Psoas muscle (tissue), 8 donors: ENCODE results near the gene EIF3B. TPM values are rescaled to one million over a fixed set of nuclear protein-coding genes. Genes with fewer than 3 reads are reported as not detected.

ENCODE experiments used
- ATAC-seq, 4 donors: fragments of 200-7000 bp; cut with Tn5 transposase; one replicate each; pipeline ENCODE4 v1.9.1; 2020; ENCODE audit warnings: moderate library complexity in 3 of 4, mild to moderate bottlenecking in 2 of 4
- DNase-seq, 2 donors: peaks; one replicate each; pipeline ENCODE4 v3.0.0-alpha.2; 2020
- H3K27ac ChIP-seq: fragments of 200-600 bp; one replicate; pipeline ENCODE4 v1.8.0; 2022
- H3K27me3 ChIP-seq, 3 donors: fragments of 200-600 bp in 1 of 3; one replicate each; pipeline versions ENCODE4 v1.6.1 to v1.8.0; 2013 to 2022; ENCODE audit warnings: low read length in 2 of 3, mild to moderate bottlenecking in 2 of 3, moderate library complexity in 1 of 3; ENCODE audit not compliant: insufficient read depth in 3 of 3
- H3K36me3 ChIP-seq, 2 donors: fragments of 200-600 bp in 1 of 2; one replicate each; pipeline versions ENCODE4 v1.6.1 to v1.8.0; 2013 to 2022; ENCODE audit warnings: low read depth in 1 of 2, mild to moderate bottlenecking in 1 of 2, moderate library complexity in 1 of 2; ENCODE audit not compliant: insufficient read depth in 1 of 2
- H3K4me1 ChIP-seq: fragments of 200-600 bp; one replicate; pipeline ENCODE4 v1.8.0; 2022
- H3K4me3 ChIP-seq: fragments of 200-600 bp; one replicate; pipeline ENCODE4 v1.8.0; 2022; ENCODE audit warnings: mild to moderate bottlenecking
- H3K9me3 ChIP-seq: fragments of 200-600 bp; one replicate; pipeline ENCODE4 v1.8.0; 2022
- WGBS, 3 donors: extraction: QIAGEN DNeasy Blood & Tissue Kit; methylation state at CpG; one replicate each; pipeline versions ENCODE4 v1.1.6 to v1.1.7; 2013; 5-methylcytosine and 5-hydroxymethylcytosine counted together
- intact Hi-C, 2 donors: fragments of 100-400 bp; cut with DNase I; formaldehyde crosslinking; loops; one replicate each; pipeline versions ENCODE4 v1.11.0 to v1.14.2; 2022
- polyA plus RNA-seq, 3 donors: library from polyadenylated mRNA; stranded (reverse); fragments of 200-250 nt; gene quantifications; one replicate each; pipeline ENCODE4 v1.2.3, GENCODE V29; 2013
- total RNA-seq, 4 donors: library from RNA; stranded (reverse); fragmentation: NEBNext Ultra II Directional in 2 of 4; extraction: Animal tissue kit (Norgen Biotek cat#: 25700) in 2 of 4; gene quantifications; one replicate each; pipeline versions ENCODE4 v1.2.1 to v1.2.4, GENCODE V29; 2021 to 2023
- TF ChIP-seq, protein P1 (sequence below): fragments of 200-600 bp; IDR thresholded peaks from one replicate; pipeline ENCODE4 v1.8.0; 2022; ENCODE audit warnings: antibody characterized with exemption
- donor health status: healthy with polysubstance abuse.
- donor health status: DM: no; HTN: no; CAD: no; lungs with moderate emphysema.
- donor health status: Bipolar disorder and iron deficiency.
- donor health status: healthy.
- donor health status: DM: yes; HTN: yes; CAD: no.
- donor health status: DM: no; HTN: no; CAD: no.
- donor health status: DM: no; HTN: no; CAD: no.
- donor health status: DM: yes; HTN: yes; CAD: no.

The EIF3B gene
- total and polyA plus RNA-seq, 7 donors = 101 to 275 (median 174) TPM

DNA sequence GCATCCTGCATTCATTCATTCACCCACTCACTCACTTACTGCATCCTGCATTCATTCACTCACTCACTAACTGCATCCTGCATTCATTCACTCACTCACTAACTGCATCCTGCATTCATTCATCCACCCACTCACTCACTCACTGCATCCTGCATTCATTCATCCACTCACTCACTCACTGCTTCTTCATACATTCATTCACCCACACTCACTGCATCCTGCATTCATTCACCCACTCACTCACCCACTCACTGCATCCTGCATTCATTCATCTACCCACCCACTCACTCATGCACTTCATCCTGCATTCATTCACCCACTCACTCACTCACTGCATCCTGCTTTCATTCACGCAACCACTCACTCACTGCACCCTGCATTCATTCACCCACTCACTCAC lies 38.8 kb upstream of the EIF3B start:
- intact Hi-C loops = no loop called here
- Histone ChIP-seq H3K27ac (no peak overlapping the region), H3K4me1 (no peaks in the 10 kb centered on the region), H3K9me3 (no peaks in the 10 kb centered on the region), H3K36me3 (no peaks in the 10 kb centered on the region), H3K4me3 (no peak overlapping the region), H3K27me3 (no peaks in the 10 kb centered on the region)
- DNase-seq (no peak), ATAC-seq (no peak)
- WGBS, 3 donors = 71 to 88% (median 86%) methylated on average over 1 of the region's 1 CpG
- TF ChIP-seq, protein P1, sequence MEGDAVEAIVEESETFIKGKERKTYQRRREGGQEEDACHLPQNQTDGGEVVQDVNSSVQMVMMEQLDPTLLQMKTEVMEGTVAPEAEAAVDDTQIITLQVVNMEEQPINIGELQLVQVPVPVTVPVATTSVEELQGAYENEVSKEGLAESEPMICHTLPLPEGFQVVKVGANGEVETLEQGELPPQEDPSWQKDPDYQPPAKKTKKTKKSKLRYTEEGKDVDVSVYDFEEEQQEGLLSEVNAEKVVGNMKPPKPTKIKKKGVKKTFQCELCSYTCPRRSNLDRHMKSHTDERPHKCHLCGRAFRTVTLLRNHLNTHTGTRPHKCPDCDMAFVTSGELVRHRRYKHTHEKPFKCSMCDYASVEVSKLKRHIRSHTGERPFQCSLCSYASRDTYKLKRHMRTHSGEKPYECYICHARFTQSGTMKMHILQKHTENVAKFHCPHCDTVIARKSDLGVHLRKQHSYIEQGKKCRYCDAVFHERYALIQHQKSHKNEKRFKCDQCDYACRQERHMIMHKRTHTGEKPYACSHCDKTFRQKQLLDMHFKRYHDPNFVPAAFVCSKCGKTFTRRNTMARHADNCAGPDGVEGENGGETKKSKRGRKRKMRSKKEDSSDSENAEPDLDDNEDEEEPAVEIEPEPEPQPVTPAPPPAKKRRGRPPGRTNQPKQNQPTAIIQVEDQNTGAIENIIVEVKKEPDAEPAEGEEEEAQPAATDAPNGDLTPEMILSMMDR = no peak

DNA sequence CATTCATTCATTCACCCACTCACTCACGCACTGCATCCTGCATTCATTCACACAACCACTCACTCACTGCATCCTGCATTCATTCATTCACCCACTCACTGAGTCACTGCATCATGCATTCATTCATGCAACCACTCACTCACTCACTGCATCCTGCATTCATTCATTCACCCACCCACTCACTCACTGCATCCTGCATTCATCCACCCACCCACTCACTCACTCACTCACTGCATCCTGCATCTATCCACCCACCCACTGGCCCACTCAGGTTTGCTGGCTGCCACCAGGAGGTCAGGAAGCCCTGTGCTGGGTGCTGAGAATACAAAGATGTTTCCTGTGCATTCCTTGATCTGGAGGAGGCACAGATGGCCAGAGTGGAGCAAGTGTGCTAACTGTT lies 38.0 kb upstream of the EIF3B start:
- ATAC-seq (no peak), DNase-seq (no peak)
- Histone ChIP-seq H3K4me3 (no peak overlapping the region), H3K27me3 (no peaks in the 10 kb centered on the region), H3K9me3 (no peaks in the 10 kb centered on the region), H3K36me3 (no peaks in the 10 kb centered on the region), H3K4me1 (no peaks in the 10 kb centered on the region), H3K27ac (no peak overlapping the region)
- TF ChIP-seq, protein P1 = no peak
- 90 to 96% (median 94%) methylated on average over 1 of the region's 1 CpG for WGBS, 3 donors
- intact Hi-C loops = no loop called here

DNA sequence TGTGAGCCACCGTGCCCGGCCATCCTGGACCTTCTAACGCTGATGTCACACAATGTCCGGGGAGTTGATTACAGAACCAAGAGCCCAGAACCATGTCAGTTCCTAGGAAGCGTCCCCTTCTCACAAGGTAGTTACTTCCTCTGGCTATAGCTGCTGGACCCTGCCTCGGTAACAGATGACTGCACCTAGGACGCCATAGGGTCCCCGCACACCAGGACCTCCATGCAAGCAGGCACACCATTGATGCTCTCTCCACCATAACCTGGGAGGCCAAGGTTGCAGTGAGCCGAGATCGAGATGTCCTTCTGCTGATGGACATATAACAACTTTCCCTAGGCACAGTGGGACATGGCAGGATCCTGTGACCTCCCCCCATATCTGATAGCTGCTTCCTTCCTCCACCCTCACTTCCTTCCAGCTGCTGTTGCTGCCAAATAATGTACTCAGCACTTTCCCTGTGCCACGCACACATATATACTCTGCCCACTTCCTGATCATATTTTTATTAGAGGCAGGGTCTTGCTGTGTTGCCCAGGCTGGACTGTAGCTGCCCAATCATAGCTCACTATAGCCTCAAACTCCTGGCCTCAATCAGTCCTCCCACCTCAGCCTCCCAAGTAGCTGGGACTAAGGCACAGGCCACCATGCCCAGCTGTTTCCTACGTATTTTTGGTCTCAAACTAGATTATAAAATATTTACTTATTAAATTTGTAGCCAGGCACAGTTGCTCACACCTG lies 36.9 kb upstream of the EIF3B start:
- Histone ChIP-seq H3K4me3 (no peak overlapping the region), H3K36me3 (no peaks in the 10 kb centered on the region), H3K27me3 (no peaks in the 10 kb centered on the region), H3K9me3 (no peaks in the 10 kb centered on the region), H3K27ac (no peak overlapping the region), H3K4me1 (no peaks in the 10 kb centered on the region)
- 78 to 83% (median 81%) methylated on average over 12 of the region's 12 CpGs for WGBS, 3 donors
- intact Hi-C loops = no loop called here
- DNase-seq (no peak), ATAC-seq (no peak)
- TF ChIP-seq, protein P1 = no peak

DNA sequence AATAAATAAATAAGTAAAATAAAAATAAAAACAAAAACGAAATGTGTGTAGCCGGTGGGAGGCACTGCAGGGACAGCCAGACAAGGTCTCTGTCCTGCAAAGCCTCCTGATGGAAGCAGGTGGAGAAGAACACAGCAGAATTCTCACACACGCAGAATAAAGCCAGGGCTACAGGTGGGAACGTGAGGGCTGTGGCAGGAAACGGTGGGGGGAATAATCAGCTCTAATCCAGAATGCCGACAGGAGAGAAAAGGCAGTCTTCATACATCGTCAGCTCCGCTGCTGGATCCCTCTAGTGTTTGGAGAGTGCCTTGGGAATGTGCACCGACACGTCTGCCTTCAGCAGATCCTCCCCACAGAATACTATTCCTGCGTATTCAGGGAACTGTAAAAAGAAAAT lies 33.6 kb upstream of the EIF3B start:
- no peak for DNase-seq
- Histone ChIP-seq H3K27me3 (no peaks in the 10 kb centered on the region), H3K4me1 (no peaks in the 10 kb centered on the region), H3K36me3 (no peaks in the 10 kb centered on the region), H3K9me3 (no peaks in the 10 kb centered on the region), H3K4me3 (no peak overlapping the region), H3K27ac (no peak overlapping the region)
- intact Hi-C loops = no loop called here
- WGBS, 3 donors = 53 to 65% (median 61%) methylated on average over 11 of the region's 11 CpGs
- TF ChIP-seq, protein P1 = no peak
- no peak for ATAC-seq

DNA sequence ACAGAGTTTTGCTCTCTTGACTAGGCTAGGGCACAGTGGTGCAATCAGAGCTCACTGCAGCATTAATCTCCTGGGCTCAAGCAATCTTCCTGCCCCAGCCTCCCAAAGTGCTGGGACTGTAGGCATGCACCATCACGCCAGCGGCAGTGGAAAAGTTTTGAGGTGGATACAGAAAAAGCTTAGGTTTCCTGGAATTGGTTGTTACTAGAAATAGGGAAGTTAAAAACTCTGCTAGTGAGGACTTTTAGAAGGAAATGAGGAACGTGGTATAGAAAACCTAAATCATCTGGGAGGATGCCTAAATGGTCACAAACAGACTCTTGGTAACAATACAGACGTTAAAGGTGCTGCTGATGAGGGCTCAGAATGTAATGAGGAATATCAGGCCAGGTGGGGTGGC lies 29.5 kb upstream of the EIF3B start:
- no peak for DNase-seq
- Histone ChIP-seq H3K27ac (no peak overlapping the region), H3K36me3 (no peaks in the 10 kb centered on the region), H3K27me3 (no peaks in the 10 kb centered on the region), H3K4me1 (no peaks in the 10 kb centered on the region), H3K4me3 (no peak overlapping the region), H3K9me3 (no peaks in the 10 kb centered on the region)
- intact Hi-C loops = no loop called here
- TF ChIP-seq, protein P1 = no peak
- no peak for ATAC-seq
- 49 to 55% (median 50%) methylated on average over 4 of the region's 4 CpGs for WGBS, 3 donors
